HG02973 (cell line): ENCODE results near the gene CEP41.

ENCODE experiments used
- ATAC-seq: cut with Tn5 transposase; IDR thresholded peaks from one replicate; pipeline ENCODE4 v1.9.1; 2021; ENCODE audit warnings: moderate library complexity; ENCODE audit not compliant: unreplicated experiment

The CEP41 gene

GRCh38 chr7:130356121-130356875 lies 84.5 kb downstream of the CEP41 start:
- ATAC-seq, result no peak

- ATAC-seq, result no peak
These were observed 87.6 kb downstream of the CEP41 start for GRCh38 chr7:130353196-130353595.

GRCh38 chr7:130352194-130353074 lies 88.4 kb downstream of the CEP41 start:
- ATAC-seq, result no peak

DNA sequence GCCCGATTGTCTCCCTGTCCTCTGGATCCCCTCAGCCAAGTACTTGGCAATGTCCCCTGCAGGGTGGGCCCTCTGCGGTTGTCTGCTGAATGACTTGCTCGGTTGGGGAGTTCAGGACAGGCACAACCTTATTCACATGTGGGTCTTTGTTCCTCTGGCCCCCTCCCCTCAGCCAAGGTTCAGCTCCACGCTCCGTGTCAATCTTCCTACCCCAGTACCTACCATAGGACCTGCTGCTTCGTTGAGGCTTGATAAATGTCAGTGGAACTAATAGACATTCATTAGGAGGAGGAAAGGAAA lies 89.1 kb downstream of the CEP41 start:
- no peak for ATAC-seq

DNA sequence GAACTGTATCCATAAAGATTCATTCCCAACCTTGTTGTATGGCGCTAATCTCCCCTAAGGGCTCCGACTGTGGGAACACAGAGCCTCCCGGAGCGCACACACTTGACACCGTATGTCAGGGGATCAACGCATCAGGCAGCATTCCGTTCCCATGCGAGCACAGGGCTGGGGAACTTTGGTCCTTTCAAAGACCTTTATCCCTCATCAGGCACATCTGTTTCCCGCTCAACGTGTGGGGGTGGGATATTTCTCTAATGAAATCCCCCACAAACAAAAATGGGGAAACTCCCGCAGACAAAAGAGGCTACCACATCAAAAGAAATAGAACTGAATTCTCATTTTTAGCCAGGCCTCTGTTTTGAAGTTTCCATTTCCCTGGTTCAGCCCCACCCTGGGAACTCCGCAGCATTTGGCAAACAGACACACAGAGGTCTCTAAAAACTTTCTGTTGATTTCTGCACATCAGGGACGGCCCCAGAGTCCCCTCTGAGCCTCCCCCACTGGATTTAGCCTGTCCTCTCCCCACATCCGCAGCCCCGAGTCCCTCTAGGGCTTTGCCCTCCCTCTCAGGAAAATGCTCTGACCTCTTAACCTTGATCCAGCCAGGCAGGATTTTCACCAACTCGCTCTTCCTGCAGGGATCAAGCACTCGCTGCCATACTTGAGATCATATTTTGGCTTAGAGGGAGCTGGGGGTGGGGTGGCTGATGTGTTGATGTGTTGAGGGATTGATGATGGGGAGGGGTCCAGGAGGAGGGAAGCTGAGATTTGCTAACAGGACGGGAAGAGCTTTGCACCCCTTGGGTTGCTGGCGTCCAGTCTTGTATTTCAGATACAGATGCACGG lies 89.6 kb downstream of the CEP41 start:
- ATAC-seq, result no peak

DNA sequence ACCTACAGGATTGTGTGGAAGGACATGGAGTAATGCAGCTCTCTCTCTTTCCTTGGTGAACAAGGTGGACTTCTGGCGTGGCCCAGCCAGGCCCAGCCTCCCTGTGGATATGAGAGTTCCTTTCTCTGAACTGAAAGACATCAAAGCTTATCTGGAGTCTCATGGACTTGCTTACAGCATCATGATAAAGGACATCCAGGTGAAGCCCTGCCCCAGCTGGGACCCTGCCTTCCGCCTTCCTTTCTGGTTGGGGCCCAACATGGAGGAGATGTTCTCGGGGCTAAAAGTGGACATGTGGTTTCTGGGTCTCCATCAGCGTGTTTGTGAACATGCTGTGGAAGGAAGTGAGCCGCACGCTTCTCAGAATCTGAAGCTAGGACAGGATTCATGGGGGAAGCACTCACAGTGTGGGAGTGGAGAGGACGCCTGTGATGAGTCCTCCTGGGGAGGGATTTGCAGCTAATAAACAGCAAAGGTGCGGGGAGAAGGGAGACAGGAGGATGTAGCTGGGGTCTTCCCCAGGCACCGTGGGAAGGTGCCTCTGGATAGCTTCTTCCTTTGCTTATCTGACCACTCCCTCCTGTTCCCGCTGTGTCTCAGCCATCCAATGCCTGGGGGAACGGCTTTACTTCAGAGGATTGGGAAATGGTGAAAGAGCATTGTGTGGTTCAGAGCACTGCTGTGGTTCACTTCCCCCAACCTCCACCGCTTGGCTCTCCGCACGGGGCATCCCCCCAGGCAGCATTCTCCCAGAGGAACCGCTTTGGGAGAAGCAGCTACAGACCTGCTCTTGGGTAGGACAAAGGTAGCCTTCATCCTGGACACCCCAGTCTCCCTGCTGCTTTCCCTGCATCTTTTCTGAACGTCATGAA lies 90.7 kb downstream of the CEP41 start:
- no peak for ATAC-seq

- no peak for ATAC-seq
These were observed 93.9 kb downstream of the CEP41 start for GRCh38 chr7:130346941-130347340.

DNA sequence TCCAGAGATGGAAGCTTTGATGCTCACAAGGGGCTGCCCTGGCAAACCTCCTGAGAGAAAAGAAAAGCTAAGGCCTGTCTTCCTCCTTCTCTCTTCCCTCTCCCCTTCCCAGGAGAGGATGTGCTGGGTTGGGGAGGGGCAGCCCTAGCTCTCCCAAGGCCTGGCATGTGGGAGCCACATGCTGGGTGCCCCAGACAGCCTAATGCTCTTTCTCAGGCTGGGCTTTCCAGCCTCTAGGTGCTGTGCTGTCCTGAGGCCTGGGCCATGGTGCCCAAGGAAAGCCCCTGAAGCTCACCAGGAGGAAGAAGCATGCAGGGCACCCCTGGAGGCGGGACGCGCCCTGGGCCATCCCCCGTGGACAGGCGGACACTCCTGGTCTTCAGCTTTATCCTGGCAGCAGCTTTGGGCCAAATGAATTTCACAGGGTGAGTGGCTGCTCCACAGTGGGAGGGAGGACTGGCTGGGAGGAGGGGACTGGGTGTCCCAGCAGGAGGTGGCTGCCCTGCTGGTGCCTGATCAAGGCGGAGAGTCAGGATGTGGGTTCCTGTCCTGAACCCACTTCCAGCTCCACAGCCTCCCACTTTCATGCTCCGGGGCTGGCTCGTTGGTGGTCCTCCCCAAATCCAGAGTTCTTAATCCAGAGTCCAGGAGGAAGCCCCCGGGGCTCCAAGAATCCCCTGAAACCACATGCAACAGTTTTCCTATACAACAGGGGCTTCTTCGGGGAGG lies 94.5 kb downstream of the CEP41 start:
- no peak for ATAC-seq

DNA sequence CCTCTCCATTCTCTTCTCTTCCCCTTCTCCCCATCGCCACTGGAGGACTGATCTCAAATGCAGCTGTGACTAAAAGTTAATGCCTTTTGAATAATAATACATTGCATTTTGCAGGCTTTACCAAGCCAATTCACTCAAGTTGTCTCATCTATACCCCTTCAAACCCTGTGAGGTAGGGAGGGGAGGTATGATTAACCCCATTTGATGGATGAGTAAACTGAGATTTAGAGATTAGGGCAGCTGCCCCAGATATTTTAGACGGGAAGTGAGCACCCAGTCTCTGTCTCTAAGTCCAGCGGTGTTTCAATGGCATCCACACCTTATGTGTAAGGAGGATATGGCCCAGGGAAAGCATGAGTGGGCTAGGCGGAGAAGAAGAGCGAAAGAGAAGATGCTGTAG lies 95.1 kb downstream of the CEP41 start:
- ATAC-seq, result no peak

GRCh38 chr7:130345136-130345535 lies 95.7 kb downstream of the CEP41 start:
- ATAC-seq, result no peak

DNA sequence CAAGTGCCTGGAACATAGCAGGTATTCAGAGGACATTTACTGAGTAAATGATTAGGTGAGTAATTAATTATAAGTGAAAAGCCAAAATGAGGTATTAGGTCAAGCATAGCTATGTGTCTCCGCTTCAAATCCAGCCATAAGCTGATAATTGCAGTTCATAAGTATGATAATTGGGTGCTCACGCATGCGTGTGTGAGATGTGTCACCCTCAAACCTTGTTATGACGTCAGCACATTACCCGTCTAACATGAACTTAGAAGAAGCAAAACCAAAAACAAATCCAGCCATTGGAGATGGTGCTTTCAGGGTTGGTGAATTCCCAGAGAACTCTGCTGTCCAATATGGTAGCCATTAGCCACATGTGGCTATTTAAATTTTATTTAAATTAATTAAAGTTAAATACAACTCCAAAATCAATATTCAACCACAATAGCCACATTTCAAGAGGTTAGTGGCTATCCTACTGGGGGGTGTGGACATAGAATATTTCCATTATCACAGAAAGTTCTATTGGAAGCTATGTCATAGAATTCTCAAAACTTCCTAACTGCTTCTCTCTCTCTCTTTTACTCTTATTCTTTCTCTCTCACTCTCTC lies 96.4 kb downstream of the CEP41 start, which contains the start of gene CPA5:
Gene CPA5 (plus strand): TSS at position 546 of the 596 bp plus-strand sequence. CDS start 1,670 bp downstream, outside the sequence.
- ATAC-seq, result no peak
